PC-9 (cell line): ENCODE results near the gene PRKCA.

Experiments
- CTCF ChIP-seq: fragments of 200-600 bp; sonication (generic); conservative IDR thresholded peaks from 2 replicates; pipeline ENCODE4 v1.6.1; 2017; ENCODE audit warnings: mixed run types, antibody characterized with exemption, mild to moderate bottlenecking, moderate library complexity
- EZH2 ChIP-seq: fragments of 200-600 bp; sonication (generic); IDR thresholded peaks from 2 replicates; pipeline ENCODE4 v1.8.0; 2017; ENCODE audit warnings: antibody characterized with exemption, low read depth

GRCh38 chr17:66301367-66301863, 998 bp upstream of the PRKCA start:
- TF ChIP-seq CTCF (no peak), EZH2 (no peak)
